ENCODE results near the gene OSBPL2. TPM values are rescaled to one million over a fixed set of nuclear protein-coding genes. Genes with fewer than 3 reads are reported as not detected.

Gene OSBPL2
- total and polyA plus RNA-seq, 4 experiments from 2014 or later: 14.8 to 84.4 (median 49.1) TPM

- POLR2A ChIA-PET (ENCODE audit: partially characterized antibody): no interaction called here
- Mint-ChIP-seq H3K4me1 (peaks cover 0 to 6% (median 4%) of the 10 kb centered on the region in 4 donors), H3K36me3 (peaks cover 43 to 52% of the 10 kb centered on the region in 2 donors), H3K4me3 (no peak overlapping the region), H3K27ac (no peak overlapping the region), H3K27me3 (no peaks in the 10 kb centered on the region), H3K9me3 (no peaks in the 10 kb centered on the region)
- Histone ChIP-seq H3K4me3 (ENCODE audit: low read length in 2 of 2) (no peak overlapping the region), H3K27me3 (ENCODE audit: insufficient read depth, low read length) (no peaks in the 10 kb centered on the region), H3K36me3 (ENCODE audit: insufficient read depth, low read length) (peaks cover 30% of the 10 kb centered on the region), H3K9me3 (ENCODE audit: control insufficient read depth in 1 of 2, low read length in 2 of 2) (no peaks in the 10 kb centered on the region), H3K4me1 (ENCODE audit: insufficient read depth, low read length) (no peaks in the 10 kb centered on the region), H3K27ac (ENCODE audit: low read depth, low read length) (no peak overlapping the region)
- no peak for DNase-seq
- CTCF ChIA-PET (ENCODE audit: partially characterized antibody): no interaction called here
- intact Hi-C loops (cut with micrococcal nuclease): no loop called here
Measured at GRCh38 chr20:62269871-62270270, 31.6 kb downstream of the OSBPL2 start.

- Histone ChIP-seq H3K27me3 (ENCODE audit: insufficient read depth, low read length) (no peaks in the 10 kb centered on the region), H3K9me3 (ENCODE audit: control insufficient read depth in 1 of 2, low read length in 2 of 2) (no peaks in the 10 kb centered on the region), H3K4me3 (ENCODE audit: low read length in 2 of 2) (no peak overlapping the region), H3K36me3 (ENCODE audit: insufficient read depth, low read length) (peaks cover 26% of the 10 kb centered on the region), H3K4me1 (ENCODE audit: insufficient read depth, low read length) (no peaks in the 10 kb centered on the region), H3K27ac (ENCODE audit: low read depth, low read length) (no peak overlapping the region)
- intact Hi-C loops (cut with micrococcal nuclease): no loop called here
- Mint-ChIP-seq H3K27me3 (no peaks in the 10 kb centered on the region), H3K27ac (peak overlapping the region in 2 of 7 donors; percentile 4 to 12), H3K36me3 (peaks cover 34 to 57% of the 10 kb centered on the region in 2 donors), H3K9me3 (no peaks in the 10 kb centered on the region), H3K4me3 (no peak overlapping the region), H3K4me1 (peaks cover 0 to 6% (median 2%) of the 10 kb centered on the region in 4 donors)
- no peak for DNase-seq
- POLR2A ChIA-PET (ENCODE audit: partially characterized antibody): no interaction called here
- CTCF ChIA-PET (ENCODE audit: partially characterized antibody): no interaction called here
Measured at GRCh38 chr20:62272200-62272599, 33.9 kb downstream of the OSBPL2 start.

- Mint-ChIP-seq H3K9me3 (no peaks in the 10 kb centered on the region), H3K36me3 (peaks cover 35 to 64% of the 10 kb centered on the region in 2 donors), H3K27me3 (no peaks in the 10 kb centered on the region), H3K27ac (no peak overlapping the region), H3K4me1 (peaks cover 0 to 6% (median 2%) of the 10 kb centered on the region in 4 donors), H3K4me3 (no peak overlapping the region)
- ChIA-PET CTCF (ENCODE audit: partially characterized antibody) (no interaction called here), POLR2A (ENCODE audit: partially characterized antibody) (no interaction called here)
- no peak overlapping the region for H3K4me3 ChIP-seq (ENCODE audit: low read length in 2 of 2)
- H3K36me3 ChIP-seq (ENCODE audit: insufficient read depth, low read length): peaks cover 26% of the 10 kb centered on the region
- no peaks in the 10 kb centered on the region for H3K27me3 ChIP-seq (ENCODE audit: insufficient read depth, low read length)
- H3K9me3 ChIP-seq (ENCODE audit: control insufficient read depth in 1 of 2, low read length in 2 of 2): no peaks in the 10 kb centered on the region
- no peak for DNase-seq
- no peaks in the 10 kb centered on the region for H3K4me1 ChIP-seq (ENCODE audit: insufficient read depth, low read length)
- H3K27ac ChIP-seq (ENCODE audit: low read depth, low read length): no peak overlapping the region
- intact Hi-C loops (cut with micrococcal nuclease): no loop called here
Measured at GRCh38 chr20:62273416-62273815, 35.1 kb downstream of the OSBPL2 start.

- ChIA-PET POLR2A (ENCODE audit: partially characterized antibody) (no interaction called here), CTCF (ENCODE audit: partially characterized antibody) (interaction anchor here (1.2 kb wide), 1 partner anchor 28 kb away, joined by 3 read pairs; no protein-coding TSS in a partner anchor)
- DNase-seq: no peak
- Mint-ChIP-seq H3K9me3 (no peaks in the 10 kb centered on the region), H3K27me3 (no peaks in the 10 kb centered on the region), H3K4me3 (no peak overlapping the region), H3K27ac (peak overlapping the region in 2 of 7 donors; percentile 10 to 54), H3K36me3 (peaks cover 42 to 66% of the 10 kb centered on the region in 2 donors), H3K4me1 (peaks cover 0 to 8% (median 2%) of the 10 kb centered on the region in 4 donors)
- Histone ChIP-seq H3K4me3 (ENCODE audit: low read length in 2 of 2) (no peak overlapping the region), H3K27ac (ENCODE audit: low read depth, low read length) (no peak overlapping the region), H3K4me1 (ENCODE audit: insufficient read depth, low read length) (no peaks in the 10 kb centered on the region), H3K36me3 (ENCODE audit: insufficient read depth, low read length) (peaks cover 35% of the 10 kb centered on the region), H3K9me3 (ENCODE audit: control insufficient read depth in 1 of 2, low read length in 2 of 2) (no peaks in the 10 kb centered on the region), H3K27me3 (ENCODE audit: insufficient read depth, low read length) (no peaks in the 10 kb centered on the region)
- intact Hi-C loops (cut with micrococcal nuclease): no loop called here
Measured at GRCh38 chr20:62274332-62274950, 36.1 kb downstream of the OSBPL2 start.

- H3K27me3 Mint-ChIP-seq: no peaks in the 10 kb centered on the region
- intact Hi-C loops (cut with micrococcal nuclease): no loop called here
- CTCF ChIA-PET (ENCODE audit: partially characterized antibody): no interaction called here
- POLR2A ChIA-PET (ENCODE audit: partially characterized antibody): interaction anchor here (0.7 kb wide), 1 partner anchor 287 kb away, joined by 3 read pairs; no protein-coding TSS in a partner anchor
- no peak overlapping the region for H3K4me3 Mint-ChIP-seq
- no peak overlapping the region for H3K27ac ChIP-seq (ENCODE audit: low read depth, low read length)
- H3K4me3 ChIP-seq (ENCODE audit: low read length in 2 of 2): no peak overlapping the region
- H3K4me1 ChIP-seq (ENCODE audit: insufficient read depth, low read length): no peaks in the 10 kb centered on the region
- no peak overlapping the region for H3K27ac Mint-ChIP-seq
- no peaks in the 10 kb centered on the region for H3K9me3 Mint-ChIP-seq
- peaks cover 46 to 68% of the 10 kb centered on the region in 2 donors for H3K36me3 Mint-ChIP-seq
- no peaks in the 10 kb centered on the region for H3K27me3 ChIP-seq (ENCODE audit: insufficient read depth, low read length)
- H3K4me1 Mint-ChIP-seq: peaks cover 0 to 5% (median 1%) of the 10 kb centered on the region in 4 donors
- no peak for DNase-seq
- no peaks in the 10 kb centered on the region for H3K9me3 ChIP-seq (ENCODE audit: control insufficient read depth in 1 of 2, low read length in 2 of 2)
- H3K36me3 ChIP-seq (ENCODE audit: insufficient read depth, low read length): peaks cover 43% of the 10 kb centered on the region
Measured at GRCh38 chr20:62275219-62275618, 36.9 kb downstream of the OSBPL2 start.

- intact Hi-C loops (cut with micrococcal nuclease): no loop called here
- CTCF ChIA-PET (ENCODE audit: partially characterized antibody): no interaction called here
- Histone ChIP-seq H3K27ac (ENCODE audit: low read depth, low read length) (no peak overlapping the region), H3K27me3 (ENCODE audit: insufficient read depth, low read length) (no peaks in the 10 kb centered on the region), H3K4me3 (ENCODE audit: low read length in 2 of 2) (no peak overlapping the region), H3K36me3 (ENCODE audit: insufficient read depth, low read length) (peaks cover 55% of the 10 kb centered on the region), H3K9me3 (ENCODE audit: control insufficient read depth in 1 of 2, low read length in 2 of 2) (no peaks in the 10 kb centered on the region), H3K4me1 (ENCODE audit: insufficient read depth, low read length) (no peaks in the 10 kb centered on the region)
- POLR2A ChIA-PET (ENCODE audit: partially characterized antibody): no interaction called here
- Mint-ChIP-seq H3K27ac (peak overlapping the region in 1 of 7 donors; percentile 60), H3K4me1 (peaks cover 0 to 5% (median 1%) of the 10 kb centered on the region in 4 donors), H3K27me3 (no peaks in the 10 kb centered on the region), H3K9me3 (no peaks in the 10 kb centered on the region), H3K36me3 (peaks cover 58 to 80% of the 10 kb centered on the region in 2 donors), H3K4me3 (no peak overlapping the region)
- no peak for DNase-seq
Measured at GRCh38 chr20:62276439-62276838, 38.1 kb downstream of the OSBPL2 start.

GRCh38 chr20:62277253-62277652 lies 38.9 kb downstream of the OSBPL2 start:
- Histone ChIP-seq H3K27ac (ENCODE audit: low read depth, low read length) (no peak overlapping the region), H3K36me3 (ENCODE audit: insufficient read depth, low read length) (peaks cover 57% of the 10 kb centered on the region), H3K4me1 (ENCODE audit: insufficient read depth, low read length) (no peaks in the 10 kb centered on the region), H3K4me3 (ENCODE audit: low read length in 2 of 2) (no peak overlapping the region), H3K27me3 (ENCODE audit: insufficient read depth, low read length) (no peaks in the 10 kb centered on the region), H3K9me3 (ENCODE audit: control insufficient read depth in 1 of 2, low read length in 2 of 2) (no peaks in the 10 kb centered on the region)
- Mint-ChIP-seq H3K9me3 (no peaks in the 10 kb centered on the region), H3K36me3 (peaks cover 65 to 81% of the 10 kb centered on the region in 2 donors), H3K27me3 (no peaks in the 10 kb centered on the region), H3K27ac (peak overlapping the region in 1 of 7 donors; percentile 57), H3K4me1 (peaks cover 0 to 5% (median 1%) of the 10 kb centered on the region in 4 donors), H3K4me3 (no peak overlapping the region)
- intact Hi-C loops (cut with micrococcal nuclease): no loop called here
- DNase-seq: no peak
- POLR2A ChIA-PET (ENCODE audit: partially characterized antibody): no interaction called here
- CTCF ChIA-PET (ENCODE audit: partially characterized antibody): no interaction called here

Measured in CD4-positive, alpha-beta memory T cell (primary cell).